ENCODE data around the gene WDR37. TPM values are rescaled to one million over a fixed set of nuclear protein-coding genes. Genes with fewer than 3 reads are reported as not detected.

Gene WDR37
- total and polyA plus RNA-seq, 9 of the 15 experiments (the other 6 are each of a cell fraction or from before 2014, with no cell fraction given) = 2.3 to 11.6 (median 6.7) TPM

GRCh38 chr10:1063232-1063865, 7.2 kb downstream of the WDR37 start:
- H3K4me3 ChIP-seq = no peak overlapping the region
- H3K9me1 ChIP-seq (ENCODE audit: control insufficient read depth, insufficient read depth, low read length) = no peaks in the 10 kb centered on the region
- FAIRE-seq = no peak
- no peaks in the 10 kb centered on the region; a peak in 2 of 5 replicates for H3K4me1 ChIP-seq (replicated peaks in 1 of 2; ENCODE audit: control insufficient read depth in 2 of 2, insufficient read depth in 2 of 2, low read length in 2 of 2)
- ChIA-PET POLR2A (interaction anchor here (0.6 to 0.7 kb wide), 2 partner anchors 13 to 278 kb away, joined by 3 to 4 read pairs; no protein-coding TSS in a partner anchor), CTCF (ENCODE audit: low intra/inter-chr PET ratio) (no interaction called here)
- H4K20me1 ChIP-seq (replicated peaks; ENCODE audit: control insufficient read depth, insufficient read depth, low read length) = no peaks in the 10 kb centered on the region; the same call in 1 of the 2 replicates
- no peak overlapping the region for H2AFZ ChIP-seq (ENCODE audit: low read depth, low read length)
- no peak overlapping the region for H3K4me2 ChIP-seq (ENCODE audit: insufficient read depth, low read length)
- H3K36me3 ChIP-seq (ENCODE audit: control insufficient read depth, insufficient read depth, low read length) = peaks cover 16% of the 10 kb centered on the region; the same call in 2 of the 3 replicates
- peaks cover 33% of the 10 kb centered on the region for H3K79me2 ChIP-seq (ENCODE audit: control insufficient read depth, insufficient read depth, low read length)
- H3K27ac ChIP-seq (ENCODE audit: extremely low read depth, low read depth, low read length) = no peak overlapping the region
- no peak for DNase-seq (ENCODE audit: extremely low read depth in 1 of 4, low spot score in 3 of 4)
- H3K27me3 ChIP-seq (ENCODE audit: control insufficient read depth in 2 of 2, insufficient read depth in 2 of 2, low read length in 2 of 2) = no peaks in the 10 kb centered on the region
- H3K9ac ChIP-seq (ENCODE audit: insufficient read depth in 1 of 2, low read depth in 2 of 2, low read length in 2 of 2) = no peak overlapping the region; a peak in 1 of 4 replicates
- ATAC-seq = peak; percentile 27; the same call in 1 of the 3 replicates
- in situ Hi-C loops (cut with MboI) (no loop called here), intact Hi-C loops (cut with micrococcal nuclease) (no loop called here)
- H3K9me3 ChIP-seq (replicated peaks; ENCODE audit: control insufficient read depth, insufficient read depth, low read depth, low read length) = no peaks in the 10 kb centered on the region
- BruUV-seq (replicated peaks) = no TSS peak
- 71% methylated on average over 7 of the region's 7 CpGs for WGBS (ENCODE audit: insufficient coverage, low coverage, missing lambda C conversion rate)
- TF ChIP-seq MECOM (CRISPR knock-in tag; IDR thresholded peaks at IDR 0.05) = no peak
- TF ChIP-seq E2F3 (CRISPR knock-in tag; IDR thresholded peaks at IDR 0.05) = no peak
- no peak for TF ChIP-seq MTA3 (IDR thresholded peaks at IDR 0.05; ENCODE audit: borderline replicate concordance)
- no peak for TF ChIP-seq FOXK1 (CRISPR knock-in tag; IDR thresholded peaks at IDR 0.05; ENCODE audit: borderline replicate concordance)
- TF ChIP-seq WHSC1 (IDR thresholded peaks at IDR 0.05; ENCODE audit: low read length) = no peak
- no peak for TF ChIP-seq CBX2 (IDR thresholded peaks at IDR 0.05; ENCODE audit: insufficient read depth, low read length, poor library complexity, severe bottlenecking)
- no peak for TF ChIP-seq PPARD (CRISPR knock-in tag; IDR thresholded peaks at IDR 0.05)
- TF ChIP-seq, protein P1, sequence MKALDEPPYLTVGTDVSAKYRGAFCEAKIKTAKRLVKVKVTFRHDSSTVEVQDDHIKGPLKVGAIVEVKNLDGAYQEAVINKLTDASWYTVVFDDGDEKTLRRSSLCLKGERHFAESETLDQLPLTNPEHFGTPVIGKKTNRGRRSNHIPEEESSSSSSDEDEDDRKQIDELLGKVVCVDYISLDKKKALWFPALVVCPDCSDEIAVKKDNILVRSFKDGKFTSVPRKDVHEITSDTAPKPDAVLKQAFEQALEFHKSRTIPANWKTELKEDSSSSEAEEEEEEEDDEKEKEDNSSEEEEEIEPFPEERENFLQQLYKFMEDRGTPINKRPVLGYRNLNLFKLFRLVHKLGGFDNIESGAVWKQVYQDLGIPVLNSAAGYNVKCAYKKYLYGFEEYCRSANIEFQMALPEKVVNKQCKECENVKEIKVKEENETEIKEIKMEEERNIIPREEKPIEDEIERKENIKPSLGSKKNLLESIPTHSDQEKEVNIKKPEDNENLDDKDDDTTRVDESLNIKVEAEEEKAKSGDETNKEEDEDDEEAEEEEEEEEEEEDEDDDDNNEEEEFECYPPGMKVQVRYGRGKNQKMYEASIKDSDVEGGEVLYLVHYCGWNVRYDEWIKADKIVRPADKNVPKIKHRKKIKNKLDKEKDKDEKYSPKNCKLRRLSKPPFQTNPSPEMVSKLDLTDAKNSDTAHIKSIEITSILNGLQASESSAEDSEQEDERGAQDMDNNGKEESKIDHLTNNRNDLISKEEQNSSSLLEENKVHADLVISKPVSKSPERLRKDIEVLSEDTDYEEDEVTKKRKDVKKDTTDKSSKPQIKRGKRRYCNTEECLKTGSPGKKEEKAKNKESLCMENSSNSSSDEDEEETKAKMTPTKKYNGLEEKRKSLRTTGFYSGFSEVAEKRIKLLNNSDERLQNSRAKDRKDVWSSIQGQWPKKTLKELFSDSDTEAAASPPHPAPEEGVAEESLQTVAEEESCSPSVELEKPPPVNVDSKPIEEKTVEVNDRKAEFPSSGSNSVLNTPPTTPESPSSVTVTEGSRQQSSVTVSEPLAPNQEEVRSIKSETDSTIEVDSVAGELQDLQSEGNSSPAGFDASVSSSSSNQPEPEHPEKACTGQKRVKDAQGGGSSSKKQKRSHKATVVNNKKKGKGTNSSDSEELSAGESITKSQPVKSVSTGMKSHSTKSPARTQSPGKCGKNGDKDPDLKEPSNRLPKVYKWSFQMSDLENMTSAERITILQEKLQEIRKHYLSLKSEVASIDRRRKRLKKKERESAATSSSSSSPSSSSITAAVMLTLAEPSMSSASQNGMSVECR (CRISPR knock-in tag; IDR thresholded peaks at IDR 0.05) = no peak
- TF ChIP-seq TCFL5 (CRISPR knock-in tag; conservative IDR thresholded peaks at IDR 0.05) = no peak
- TF ChIP-seq CHAMP1 (IDR thresholded peaks at IDR 0.05) = no peak
- TF ChIP-seq ZEB2 (IDR thresholded peaks at IDR 0.05) = no peak
- no peak for TF ChIP-seq DNMT1 (IDR thresholded peaks at IDR 0.05)
- no peak for TF ChIP-seq SREBF1 (IDR thresholded peaks at IDR 0.05; ENCODE audit: borderline replicate concordance, low read depth, low read length)
- no peak for TF ChIP-seq SNIP1 (IDR thresholded peaks at IDR 0.05; ENCODE audit: low read depth)
- no peak for TF ChIP-seq HNRNPUL1 (IDR thresholded peaks at IDR 0.05; ENCODE audit: low read length)
- no peak for TF ChIP-seq CTBP1 (IDR thresholded peaks at IDR 0.05; ENCODE audit: borderline replicate concordance)
- TF ChIP-seq NR2C2 (CRISPR knock-in tag; IDR thresholded peaks at IDR 0.05) = no peak
- TF ChIP-seq NR2C2 (tag; IDR thresholded peaks at IDR 0.05) = no peak

Measured in K562 (cell line).